Esophagus squamous epithelium (tissue), 4 donors: Measurements from ENCODE around the gene SHISA8.

Source experiments
- CTCF ChIP-seq, 6 experiments: fragments of 450-650 bp in 4 of 6; fragments of 200-600 bp in 2 of 6; sonication (generic) in 2 of 6; IDR thresholded peaks; one replicate each; pipeline ENCODE4 v1.5.1; 2016 to 2019; ENCODE audit warnings: antibody characterized with exemption in 6 of 6, mild to moderate bottlenecking in 4 of 6, moderate library complexity in 4 of 6
- POLR2A ChIP-seq, 4 donors: fragments of 450-650 bp; IDR thresholded peaks; one replicate each; pipeline ENCODE4 v1.6.1; 2017; ENCODE audit warnings: antibody characterized with exemption in 4 of 4, mild to moderate bottlenecking in 4 of 4, moderate library complexity in 3 of 4

GRCh38 chr22:41892721-41893120 lies 22.2 kb downstream of the SHISA8 start:
- TF ChIP-seq CTCF (IDR thresholded peaks at IDR 0.05) (no peak), POLR2A (IDR thresholded peaks at IDR 0.05) (no peak)
